ENCODE results near the gene KIF3A.
"Not testable (repeated sequence)": the region's sequence is repeated elsewhere in the genome, so short reads cannot be mapped to it uniquely, and the experiment has no call there.

The KIF3A gene

GRCh38 chr5:132729896-132730295, 7.5 kb downstream of the KIF3A start:
- no peak overlapping the region for H3K4me3 ChIP-seq (ENCODE audit: low read depth, low read length)

DNA sequence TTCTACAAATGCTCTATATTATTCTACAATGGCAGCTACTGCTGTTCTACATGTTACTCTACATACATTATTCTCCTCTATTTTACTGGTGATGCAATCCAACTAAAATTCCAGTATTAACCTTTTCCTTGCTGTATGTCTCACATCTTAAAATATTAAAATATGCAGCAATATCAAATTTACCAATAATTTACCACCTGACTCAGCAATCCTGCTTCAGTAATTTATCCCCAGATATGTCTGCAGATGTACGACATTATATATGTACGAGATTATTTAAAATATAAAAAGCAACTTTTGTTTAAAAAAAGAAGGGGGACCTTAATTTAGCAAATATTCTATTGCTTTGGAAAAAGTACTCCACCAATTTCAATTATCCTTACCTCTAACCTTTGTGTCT, 11.6 kb downstream of the KIF3A start:
- H3K4me3 ChIP-seq (ENCODE audit: low read depth, low read length), result no peak overlapping the region

GRCh38 chr5:132718544-132719312, 18.6 kb downstream of the KIF3A start:
- no peak overlapping the region for H3K4me3 ChIP-seq (ENCODE audit: low read depth, low read length)

- no peak overlapping the region for H3K4me3 ChIP-seq (ENCODE audit: low read depth, low read length)
These were observed 22.7 kb downstream of the KIF3A start for GRCh38 chr5:132714456-132715307.

GRCh38 chr5:132708645-132709044, 28.7 kb downstream of the KIF3A start:
- H3K4me3 ChIP-seq (ENCODE audit: low read depth, low read length), result no peak overlapping the region

GRCh38 chr5:132704875-132705274, 32.5 kb downstream of the KIF3A start:
- H3K4me3 ChIP-seq (ENCODE audit: low read depth, low read length), result no peak overlapping the region

DNA sequence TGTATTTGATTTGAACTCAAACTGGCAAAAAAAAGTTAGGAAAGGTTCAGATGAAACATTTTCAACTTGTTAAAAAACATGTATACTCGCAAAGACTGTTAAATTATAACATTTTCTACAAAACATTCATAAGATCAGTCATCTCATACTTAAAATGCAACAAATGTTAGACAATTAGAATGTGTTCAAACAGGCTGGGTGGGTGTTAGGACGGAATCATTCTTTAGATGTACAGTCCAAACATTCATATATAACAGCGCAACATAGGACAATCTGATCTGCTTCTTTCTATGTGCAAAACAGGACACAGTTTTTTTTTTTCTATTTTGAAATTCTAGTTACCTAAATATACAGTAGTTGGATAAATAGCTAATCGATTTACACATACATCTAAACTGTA, 41.4 kb downstream of the KIF3A start:
- no peak overlapping the region for H3K4me3 ChIP-seq (ENCODE audit: low read depth, low read length)

DNA sequence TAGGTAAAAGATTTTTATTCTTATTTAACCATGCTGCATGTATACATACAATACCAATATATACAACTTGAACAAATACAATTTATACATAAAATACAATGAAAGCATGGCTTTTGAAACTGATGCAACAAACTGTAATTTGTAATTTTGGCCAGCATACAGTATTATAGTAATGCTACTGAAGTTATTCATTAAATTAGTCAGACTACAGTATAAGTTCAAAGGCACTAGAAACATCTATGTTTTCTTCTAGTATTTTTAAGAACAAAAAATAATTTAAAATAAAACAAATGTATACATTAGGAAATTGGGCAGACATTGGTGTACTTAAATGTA, 44.7 kb downstream of the KIF3A start:
- H3K4me3 ChIP-seq (ENCODE audit: low read depth, low read length), result no peak overlapping the region

GRCh38 chr5:132691755-132692631, 45.4 kb downstream of the KIF3A start:
- H3K4me3 ChIP-seq (ENCODE audit: low read depth, low read length), result not testable (repeated sequence)

GRCh38 chr5:132690156-132690555, 47.2 kb downstream of the KIF3A start:
- H3K4me3 ChIP-seq (ENCODE audit: low read depth, low read length), result no peak overlapping the region

- no peak overlapping the region for H3K4me3 ChIP-seq (ENCODE audit: low read depth, low read length)
These were observed 47.8 kb downstream of the KIF3A start for GRCh38 chr5:132689513-132689912.

- no peak overlapping the region for H3K4me3 ChIP-seq (ENCODE audit: low read depth, low read length)
These were observed 48.6 kb downstream of the KIF3A start for GRCh38 chr5:132688536-132689339.

DNA sequence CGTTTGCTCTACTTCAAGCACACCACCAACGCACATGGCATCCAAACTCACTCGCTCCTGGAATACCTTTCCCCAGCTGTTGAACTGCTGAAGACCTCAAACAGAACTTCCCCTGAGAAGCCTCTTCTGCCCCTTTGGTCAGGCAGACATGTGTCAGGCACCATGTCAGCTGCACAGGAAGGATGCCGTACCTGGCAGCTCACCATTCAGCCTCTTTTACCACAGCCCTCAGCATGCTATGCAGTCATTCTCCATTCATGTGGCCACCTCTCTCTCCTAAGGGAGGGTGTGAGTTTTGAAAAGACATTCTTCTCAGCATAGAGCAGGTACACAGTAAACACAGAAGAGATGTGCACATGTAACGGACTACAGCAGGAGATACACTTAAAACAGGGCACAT, 49.4 kb downstream of the KIF3A start:
- H3K4me3 ChIP-seq (ENCODE audit: low read depth, low read length), result no peak overlapping the region

- H3K4me3 ChIP-seq (ENCODE audit: low read depth, low read length), result no peak overlapping the region
These were observed 51.2 kb downstream of the KIF3A start for GRCh38 chr5:132686193-132686592.

DNA sequence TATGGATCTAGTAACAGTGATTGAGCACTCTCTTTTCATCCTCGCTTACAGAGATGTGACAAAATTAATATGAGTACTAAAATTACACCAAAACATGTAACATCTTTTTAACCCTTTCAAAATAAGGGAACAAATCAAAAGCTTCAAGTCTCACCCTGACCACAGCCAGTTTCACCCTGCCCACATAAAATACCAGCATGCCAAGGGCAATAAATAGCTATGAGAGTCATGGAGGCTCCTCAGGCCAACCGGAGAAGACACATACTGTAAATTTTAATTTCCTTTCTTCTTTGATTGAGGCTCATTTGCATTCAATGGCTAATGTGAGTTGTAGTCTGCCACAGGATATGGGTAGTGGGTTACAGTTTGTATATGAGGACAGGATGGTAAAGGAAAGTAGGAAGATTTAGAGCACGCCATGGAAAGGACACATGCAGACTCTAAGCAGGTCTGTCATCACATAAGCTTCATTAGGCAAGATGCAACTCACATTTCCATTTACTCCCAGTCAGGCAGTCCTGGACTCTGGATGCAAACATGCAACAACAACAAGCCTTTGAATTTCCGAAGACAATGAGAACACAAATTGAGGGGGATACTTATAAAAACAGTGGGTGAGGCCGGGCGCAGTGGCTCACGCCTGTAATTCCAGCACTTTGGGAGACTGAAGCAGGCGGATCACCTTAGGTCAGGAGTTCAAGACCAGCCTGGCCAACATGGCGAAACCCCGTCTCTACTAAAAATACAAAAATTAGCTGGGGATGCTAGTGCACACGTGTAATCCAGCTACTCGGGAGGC, 52.2 kb downstream of the KIF3A start:
- H3K4me3 ChIP-seq (ENCODE audit: low read depth, low read length), result no peak overlapping the region

DNA sequence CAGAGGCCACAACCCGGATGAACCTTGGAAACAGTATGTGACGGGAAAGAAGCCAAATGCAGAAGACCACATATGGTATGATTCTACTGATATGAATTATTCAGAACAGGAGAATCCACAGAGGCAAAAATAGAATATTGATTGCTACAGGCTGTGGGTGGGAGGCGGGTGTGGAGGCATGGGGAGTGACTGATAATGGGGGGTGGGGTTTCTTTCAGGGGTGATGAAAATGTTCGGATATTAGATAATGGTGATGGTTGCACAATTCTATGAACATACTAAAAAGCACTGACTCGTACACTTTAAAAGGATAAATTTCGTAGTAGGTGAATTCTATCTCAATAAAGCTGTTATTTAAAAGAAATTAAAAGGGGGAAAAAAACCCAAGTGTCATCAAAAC, 52.9 kb downstream of the KIF3A start:
- H3K4me3 ChIP-seq (ENCODE audit: low read depth, low read length), result no peak overlapping the region

DNA sequence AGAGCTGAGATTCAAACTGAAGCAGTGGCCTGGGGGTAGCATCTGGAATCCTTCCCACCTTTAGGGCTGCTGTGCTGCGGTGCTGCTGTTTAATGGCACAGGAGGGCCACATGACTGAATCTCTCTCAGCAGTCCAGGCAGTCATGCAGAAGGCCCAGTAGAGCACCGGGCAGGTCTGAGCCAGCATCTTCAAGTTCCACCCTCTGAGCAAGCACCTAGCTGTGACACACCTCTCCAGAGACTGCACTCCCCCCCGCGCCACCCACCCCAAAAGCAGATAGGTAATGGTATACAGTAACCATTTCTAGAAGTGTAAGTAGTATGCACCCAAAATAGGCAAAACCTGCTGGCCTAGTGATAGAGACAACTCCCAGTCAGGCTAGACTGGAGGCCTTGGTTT, 55.4 kb downstream of the KIF3A start:
- no peak overlapping the region for H3K4me3 ChIP-seq (ENCODE audit: low read depth, low read length)

DNA sequence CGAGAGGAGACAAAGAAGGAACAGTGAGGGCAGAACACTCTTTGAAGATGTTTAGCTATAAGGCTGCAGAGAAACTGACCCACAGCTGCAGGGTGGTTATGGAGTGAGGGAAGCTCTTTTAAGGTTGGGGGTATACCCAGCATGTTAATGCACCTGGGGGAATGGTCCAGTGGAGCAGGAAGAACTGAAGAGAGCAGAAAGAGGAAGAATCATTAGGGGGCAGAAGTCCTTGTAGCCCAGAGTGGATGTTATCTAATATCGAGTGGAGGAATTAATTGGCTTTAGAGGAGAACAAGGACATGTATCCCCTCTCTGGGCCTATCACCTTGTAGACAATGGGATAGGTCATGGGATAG, 55.9 kb downstream of the KIF3A start:
- H3K4me3 ChIP-seq (ENCODE audit: low read depth, low read length), result no peak overlapping the region

GRCh38 chr5:132680780-132681475, 56.4 kb downstream of the KIF3A start:
- no peak overlapping the region for H3K4me3 ChIP-seq (ENCODE audit: low read depth, low read length)
